ENCODE results near the gene ANKRD11.
"Not testable (repeated sequence)": the region's sequence is repeated elsewhere in the genome, so short reads cannot be mapped to it uniquely, and the experiment has no call there.

ANKRD11 gene

DNA sequence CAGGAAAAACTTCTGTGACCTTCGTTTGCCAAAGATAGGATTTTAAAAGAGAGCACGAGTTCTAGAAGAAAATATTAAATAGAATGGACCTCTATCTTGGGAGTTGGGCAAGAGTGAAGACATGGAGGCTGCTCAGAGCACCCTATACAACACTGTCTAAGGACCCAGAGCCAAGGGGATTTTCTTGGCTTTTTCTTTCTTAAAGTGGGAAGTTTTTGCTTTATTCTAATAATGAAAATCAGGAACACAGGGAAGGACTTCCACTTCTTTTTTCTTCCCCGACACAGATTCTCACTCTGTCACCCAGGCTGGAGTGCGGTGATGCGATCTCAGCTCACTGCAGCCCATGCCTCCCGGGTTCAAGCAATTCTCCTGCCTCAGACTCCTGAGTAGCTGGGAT is 178.7 kb downstream of the ANKRD11 start:
- no peak for DNase-seq

- DNase-seq, result no peak
These were observed 180.8 kb downstream of the ANKRD11 start for GRCh38 chr16:89309438-89310122.

DNA sequence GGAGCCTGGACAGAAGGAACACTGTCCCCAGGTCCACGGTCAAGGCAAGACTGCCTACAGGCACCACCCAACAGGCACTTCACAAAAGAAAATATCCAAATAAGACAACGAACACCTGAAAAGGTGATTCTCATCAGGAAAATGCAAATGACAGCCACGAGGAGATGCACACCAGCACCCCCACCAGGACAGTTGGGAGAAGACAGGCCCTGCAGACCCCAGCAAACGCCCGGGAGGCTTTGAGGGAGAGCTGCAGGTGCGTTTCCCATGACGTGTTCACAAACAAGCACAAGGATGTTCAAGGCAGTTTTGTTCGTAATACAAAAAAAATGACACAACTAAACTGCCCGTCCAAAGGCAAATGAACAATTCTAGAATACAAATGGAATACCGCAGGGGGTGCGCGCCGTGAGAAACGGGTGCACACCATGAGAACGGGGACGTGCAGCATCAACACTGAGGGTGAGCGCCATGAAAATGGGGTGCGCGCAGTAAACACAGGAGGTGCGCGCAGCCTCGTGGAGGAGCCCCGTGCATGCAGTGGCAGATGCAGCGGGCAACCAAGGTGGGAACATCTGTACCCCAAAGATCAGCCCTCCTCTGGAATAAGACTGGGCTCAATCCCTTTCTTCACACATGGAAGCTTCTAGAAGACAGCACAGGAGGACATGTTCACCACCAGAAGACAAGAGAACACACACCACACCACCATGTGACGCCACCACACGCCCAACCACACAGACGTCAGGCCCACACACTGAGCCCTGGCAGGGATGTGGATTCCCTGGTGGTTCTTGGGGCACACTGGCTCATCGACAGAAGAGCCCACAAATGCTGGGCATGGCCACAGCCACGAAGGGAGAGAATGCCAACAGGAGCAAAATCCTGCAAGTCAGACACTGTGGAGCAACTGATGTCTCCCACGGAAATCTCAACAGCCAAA is 181.7 kb downstream of the ANKRD11 start:
- DNase-seq, result no peak

DNA sequence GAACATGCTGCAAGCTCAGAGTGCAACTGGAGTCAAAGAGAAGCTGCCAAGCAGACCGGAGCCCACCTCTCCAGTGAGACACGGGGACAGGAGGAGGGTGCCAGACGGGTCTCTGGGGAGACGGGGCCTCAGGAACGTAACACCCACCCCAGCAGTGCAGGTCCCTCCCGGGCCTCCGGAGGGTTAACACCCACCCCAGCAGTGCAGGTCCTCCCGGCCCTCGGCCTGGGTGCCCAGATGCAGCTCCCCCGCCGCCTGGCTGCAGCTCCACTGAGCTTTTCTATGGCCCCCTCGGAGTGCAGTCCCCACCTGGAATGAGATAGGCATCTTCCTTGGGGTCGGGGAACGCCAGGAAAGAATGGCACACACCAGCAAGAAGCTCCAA is 182.9 kb downstream of the ANKRD11 start:
- no peak for DNase-seq

- DNase-seq, result not testable (repeated sequence)
These were observed 183.6 kb downstream of the ANKRD11 start for GRCh38 chr16:89306457-89307420.

- no peak for DNase-seq
These were observed 185.2 kb downstream of the ANKRD11 start for GRCh38 chr16:89304941-89305705.

DNA sequence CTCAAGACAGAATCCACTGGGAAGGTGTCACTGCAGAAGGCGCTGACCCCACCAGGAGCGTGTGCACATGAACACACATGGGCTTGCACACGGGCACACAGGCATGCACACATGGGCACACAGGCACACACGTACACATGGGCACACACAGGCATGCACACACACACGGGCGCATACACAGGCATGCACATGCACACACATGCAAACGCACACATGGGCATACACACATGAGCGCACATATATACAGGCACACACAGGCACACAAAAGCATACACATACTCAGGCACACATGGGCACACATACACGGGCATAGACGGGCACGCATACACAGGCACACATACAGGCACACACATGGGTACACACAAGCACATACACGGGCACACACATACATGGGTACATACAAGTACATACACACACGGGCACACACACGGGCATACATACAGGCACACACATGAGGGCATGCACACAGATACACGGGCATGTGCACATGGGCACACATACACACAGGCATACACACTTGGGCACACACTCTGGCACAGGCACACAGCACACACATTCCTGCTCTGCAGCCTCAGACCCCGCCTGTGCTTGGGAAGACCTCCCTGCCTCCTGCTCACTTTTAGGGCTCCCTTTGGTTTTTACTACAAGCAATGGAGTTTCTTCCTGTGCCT is 186.0 kb downstream of the ANKRD11 start:
- no peak for DNase-seq

DNA sequence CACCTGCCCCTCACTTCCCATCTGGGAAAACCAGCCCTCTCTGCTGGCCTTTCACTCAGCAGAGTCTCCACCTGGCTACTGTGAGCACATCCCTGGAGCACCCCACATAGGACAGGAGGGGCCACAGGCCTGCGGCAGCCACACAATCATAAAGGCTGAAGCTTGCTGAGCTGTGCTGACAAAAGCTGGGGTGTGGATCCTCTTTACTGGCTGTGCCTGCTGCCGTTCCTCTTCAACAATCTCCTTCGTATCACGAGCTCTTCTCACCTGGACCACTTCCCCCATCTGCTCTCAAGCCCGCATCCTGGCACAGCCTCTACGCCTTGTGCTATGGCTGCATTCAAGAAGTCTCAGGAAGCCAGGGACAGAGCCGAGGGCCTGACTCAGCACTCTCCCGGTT is 186.7 kb downstream of the ANKRD11 start:
- DNase-seq, result no peak

GRCh38 chr16:89300976-89301360 is 189.4 kb downstream of the ANKRD11 start:
- DNase-seq, result no peak

- no peak for DNase-seq
These were observed 189.9 kb downstream of the ANKRD11 start for GRCh38 chr16:89300311-89300975.

DNA sequence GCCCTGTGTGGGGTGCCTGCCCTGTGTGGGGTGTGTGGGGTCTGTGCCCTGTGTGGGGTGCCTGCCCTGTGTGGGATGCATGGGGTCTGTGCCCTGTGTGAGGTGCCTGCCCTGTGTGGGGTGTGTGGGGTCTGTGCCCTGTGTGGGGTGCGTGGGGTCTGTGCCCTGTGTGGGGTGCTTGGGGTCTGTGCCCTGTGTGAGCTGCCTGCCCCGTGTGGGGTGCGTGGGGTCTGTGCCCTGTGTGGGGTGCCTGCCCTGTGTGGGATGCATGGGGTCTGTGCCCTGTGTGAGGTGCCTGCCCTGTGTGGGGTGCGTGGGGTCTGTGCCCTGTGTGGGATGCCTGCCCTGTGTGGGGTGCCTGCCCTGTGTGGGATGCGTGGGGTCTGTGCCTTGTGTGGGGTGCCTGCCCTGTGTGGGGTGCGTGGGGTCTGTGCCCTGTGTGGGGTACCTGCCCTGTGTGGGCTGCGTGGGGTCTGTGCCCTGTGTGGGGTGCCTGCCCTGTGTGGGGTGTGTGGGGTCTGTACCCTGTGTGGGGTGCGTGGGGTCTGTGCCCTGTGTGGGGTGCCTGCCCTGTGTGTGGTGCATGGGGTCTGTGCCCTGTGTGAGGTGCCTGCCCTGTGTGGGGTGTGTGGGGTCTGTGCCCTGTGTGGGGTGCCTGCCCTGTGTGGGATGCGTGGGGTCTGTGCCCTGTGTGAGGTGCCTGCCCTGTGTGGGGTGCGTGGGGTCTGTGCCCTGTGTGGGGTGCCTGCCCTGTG is 190.8 kb downstream of the ANKRD11 start:
- not testable (repeated sequence) for DNase-seq

- no peak for DNase-seq
These were observed 191.6 kb downstream of the ANKRD11 start for GRCh38 chr16:89298623-89299225.

GRCh38 chr16:89297910-89298545 is 192.3 kb downstream of the ANKRD11 start:
- DNase-seq, result no peak

GRCh38 chr16:89297156-89297874 is 193.0 kb downstream of the ANKRD11 start:
- DNase-seq, result peak; percentile 15

- no peak for DNase-seq
These were observed 194.4 kb downstream of the ANKRD11 start for GRCh38 chr16:89295915-89296314.

GRCh38 chr16:89295071-89295900 is 195.1 kb downstream of the ANKRD11 start:
- DNase-seq, result no peak

DNA sequence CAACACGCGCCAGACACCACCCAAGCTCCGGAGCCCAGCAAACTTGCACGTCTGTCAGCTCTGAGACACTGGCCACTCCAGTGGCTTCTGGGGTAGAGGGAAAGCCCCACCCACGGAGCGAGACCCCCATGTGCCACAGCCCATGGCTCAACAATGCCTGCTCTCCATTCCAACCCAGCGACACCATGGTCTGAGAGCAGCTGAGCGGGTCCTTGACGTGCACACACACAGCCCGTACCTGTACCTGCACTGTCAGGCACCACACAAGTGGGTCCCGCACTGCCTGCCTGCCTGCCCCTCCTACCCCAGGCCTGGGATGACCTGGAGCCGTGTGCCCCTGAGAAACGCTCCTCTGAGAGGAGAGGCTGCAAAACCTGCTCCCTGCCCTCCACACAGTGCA is 195.9 kb downstream of the ANKRD11 start:
- no peak for DNase-seq
